Measurements from ENCODE around the gene UMODL1.

UMODL1 gene

DNA sequence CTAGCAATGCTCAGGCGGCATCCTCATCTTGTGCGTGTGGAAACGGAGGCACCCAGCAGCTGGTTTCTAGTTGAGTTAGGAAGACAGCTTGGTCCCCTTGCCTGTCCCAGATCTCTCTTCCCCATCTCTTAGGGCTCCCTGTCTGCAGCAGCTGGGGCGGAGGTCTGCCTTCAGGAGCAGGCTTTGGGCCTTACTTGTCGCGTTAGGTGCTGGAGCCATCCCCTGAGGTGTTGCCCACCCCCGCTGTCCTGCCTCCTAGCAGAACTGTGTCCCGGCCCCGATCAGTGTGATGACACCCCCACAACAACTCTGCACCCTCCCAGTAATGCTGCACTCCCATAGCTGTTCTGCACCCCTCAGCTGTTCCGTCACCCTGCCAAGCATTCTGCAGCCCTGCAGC is 40.7 kb downstream of the UMODL1 start:
- Histone ChIP-seq H3K36me3 (ENCODE audit: control insufficient read depth in 2 of 2, insufficient read depth in 1 of 2, low read length in 2 of 2) (no peaks in the 10 kb centered on the region), H3K9me3 (ENCODE audit: control insufficient read depth, insufficient read depth, low read depth, low read length) (no peaks in the 10 kb centered on the region), H3K27ac (ENCODE audit: extremely low read depth, low read depth, low read length) (no peak overlapping the region), H3K4me1 (ENCODE audit: control insufficient read depth, insufficient read depth, low read length) (no peaks in the 10 kb centered on the region), H3K4me3 (ENCODE audit: low read depth, low read length) (no peak overlapping the region)
- ChIA-PET CTCF (interaction anchor here (0.7 kb wide), 1 partner anchor 32 kb away, joined by 4 read pairs; no protein-coding TSS in a partner anchor), POLR2A (interaction anchor here (0.7 kb wide), 1 partner anchor 89 kb away, joined by 3 read pairs; no protein-coding TSS in a partner anchor)
- TF ChIP-seq, protein P1, sequence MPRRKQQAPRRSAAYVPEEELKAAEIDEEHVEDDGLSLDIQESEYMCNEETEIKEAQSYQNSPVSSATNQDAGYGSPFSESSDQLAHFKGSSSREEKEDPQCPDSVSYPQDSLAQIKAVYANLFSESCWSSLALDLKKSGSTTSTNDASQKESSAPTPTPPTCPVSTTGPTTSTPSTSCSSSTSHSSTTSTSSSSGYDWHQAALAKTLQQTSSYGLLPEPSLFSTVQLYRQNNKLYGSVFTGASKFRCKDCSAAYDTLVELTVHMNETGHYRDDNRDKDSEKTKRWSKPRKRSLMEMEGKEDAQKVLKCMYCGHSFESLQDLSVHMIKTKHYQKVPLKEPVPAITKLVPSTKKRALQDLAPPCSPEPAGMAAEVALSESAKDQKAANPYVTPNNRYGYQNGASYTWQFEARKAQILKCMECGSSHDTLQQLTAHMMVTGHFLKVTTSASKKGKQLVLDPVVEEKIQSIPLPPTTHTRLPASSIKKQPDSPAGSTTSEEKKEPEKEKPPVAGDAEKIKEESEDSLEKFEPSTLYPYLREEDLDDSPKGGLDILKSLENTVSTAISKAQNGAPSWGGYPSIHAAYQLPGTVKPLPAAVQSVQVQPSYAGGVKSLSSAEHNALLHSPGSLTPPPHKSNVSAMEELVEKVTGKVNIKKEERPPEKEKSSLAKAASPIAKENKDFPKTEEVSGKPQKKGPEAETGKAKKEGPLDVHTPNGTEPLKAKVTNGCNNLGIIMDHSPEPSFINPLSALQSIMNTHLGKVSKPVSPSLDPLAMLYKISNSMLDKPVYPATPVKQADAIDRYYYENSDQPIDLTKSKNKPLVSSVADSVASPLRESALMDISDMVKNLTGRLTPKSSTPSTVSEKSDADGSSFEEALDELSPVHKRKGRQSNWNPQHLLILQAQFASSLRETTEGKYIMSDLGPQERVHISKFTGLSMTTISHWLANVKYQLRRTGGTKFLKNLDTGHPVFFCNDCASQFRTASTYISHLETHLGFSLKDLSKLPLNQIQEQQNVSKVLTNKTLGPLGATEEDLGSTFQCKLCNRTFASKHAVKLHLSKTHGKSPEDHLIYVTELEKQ (tag by site-specific recombination; IDR thresholded peaks at IDR 0.05; ENCODE audit: borderline replicate concordance) = no peak
- TF ChIP-seq, protein P2, sequence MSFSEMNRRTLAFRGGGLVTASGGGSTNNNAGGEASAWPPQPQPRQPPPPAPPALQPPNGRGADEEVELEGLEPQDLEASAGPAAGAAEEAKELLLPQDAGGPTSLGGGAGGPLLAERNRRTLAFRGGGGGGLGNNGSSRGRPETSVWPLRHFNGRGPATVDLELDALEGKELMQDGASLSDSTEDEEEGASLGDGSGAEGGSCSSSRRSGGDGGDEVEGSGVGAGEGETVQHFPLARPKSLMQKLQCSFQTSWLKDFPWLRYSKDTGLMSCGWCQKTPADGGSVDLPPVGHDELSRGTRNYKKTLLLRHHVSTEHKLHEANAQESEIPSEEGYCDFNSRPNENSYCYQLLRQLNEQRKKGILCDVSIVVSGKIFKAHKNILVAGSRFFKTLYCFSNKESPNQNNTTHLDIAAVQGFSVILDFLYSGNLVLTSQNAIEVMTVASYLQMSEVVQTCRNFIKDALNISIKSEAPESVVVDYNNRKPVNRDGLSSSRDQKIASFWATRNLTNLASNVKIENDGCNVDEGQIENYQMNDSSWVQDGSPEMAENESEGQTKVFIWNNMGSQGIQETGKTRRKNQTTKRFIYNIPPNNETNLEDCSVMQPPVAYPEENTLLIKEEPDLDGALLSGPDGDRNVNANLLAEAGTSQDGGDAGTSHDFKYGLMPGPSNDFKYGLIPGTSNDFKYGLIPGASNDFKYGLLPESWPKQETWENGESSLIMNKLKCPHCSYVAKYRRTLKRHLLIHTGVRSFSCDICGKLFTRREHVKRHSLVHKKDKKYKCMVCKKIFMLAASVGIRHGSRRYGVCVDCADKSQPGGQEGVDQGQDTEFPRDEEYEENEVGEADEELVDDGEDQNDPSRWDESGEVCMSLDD (tag by site-specific recombination; IDR thresholded peaks at IDR 0.05) = peak; percentile 41; the same call in 1 of the 2 replicates

DNA sequence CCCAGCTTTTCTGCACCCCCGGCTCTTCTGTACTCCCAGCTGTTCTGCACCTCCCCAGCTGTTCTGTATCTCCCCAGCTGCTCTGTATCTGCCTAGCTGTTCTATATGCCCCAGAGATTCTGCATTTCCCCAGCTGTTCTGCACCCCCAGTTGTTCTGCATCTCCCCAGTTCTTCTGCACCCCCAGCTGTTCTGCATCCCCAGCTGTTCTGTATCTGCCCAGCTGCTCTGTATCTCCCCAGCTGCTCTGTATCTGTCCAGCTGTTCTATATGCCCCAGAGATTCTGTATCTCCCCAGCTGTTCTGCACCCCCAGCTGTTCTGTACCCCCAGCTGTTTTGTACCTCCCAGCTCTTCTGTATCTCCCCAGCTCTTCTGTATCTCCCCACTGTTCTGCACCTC is 41.1 kb downstream of the UMODL1 start:
- Histone ChIP-seq H3K9me3 (ENCODE audit: control insufficient read depth, insufficient read depth, low read depth, low read length) (no peaks in the 10 kb centered on the region), H3K27ac (ENCODE audit: extremely low read depth, low read depth, low read length) (no peak overlapping the region), H3K36me3 (ENCODE audit: control insufficient read depth in 2 of 2, insufficient read depth in 1 of 2, low read length in 2 of 2) (no peaks in the 10 kb centered on the region), H3K4me3 (ENCODE audit: low read depth, low read length) (no peak overlapping the region), H3K4me1 (ENCODE audit: control insufficient read depth, insufficient read depth, low read length) (no peaks in the 10 kb centered on the region)
- CTCF ChIA-PET = interaction anchor here (0.5 to 2.0 kb wide), 2 partner anchors 296 to 1298 kb away, joined by 4 to 5 read pairs; no protein-coding TSS in a partner anchor
- TF ChIP-seq, protein P3, sequence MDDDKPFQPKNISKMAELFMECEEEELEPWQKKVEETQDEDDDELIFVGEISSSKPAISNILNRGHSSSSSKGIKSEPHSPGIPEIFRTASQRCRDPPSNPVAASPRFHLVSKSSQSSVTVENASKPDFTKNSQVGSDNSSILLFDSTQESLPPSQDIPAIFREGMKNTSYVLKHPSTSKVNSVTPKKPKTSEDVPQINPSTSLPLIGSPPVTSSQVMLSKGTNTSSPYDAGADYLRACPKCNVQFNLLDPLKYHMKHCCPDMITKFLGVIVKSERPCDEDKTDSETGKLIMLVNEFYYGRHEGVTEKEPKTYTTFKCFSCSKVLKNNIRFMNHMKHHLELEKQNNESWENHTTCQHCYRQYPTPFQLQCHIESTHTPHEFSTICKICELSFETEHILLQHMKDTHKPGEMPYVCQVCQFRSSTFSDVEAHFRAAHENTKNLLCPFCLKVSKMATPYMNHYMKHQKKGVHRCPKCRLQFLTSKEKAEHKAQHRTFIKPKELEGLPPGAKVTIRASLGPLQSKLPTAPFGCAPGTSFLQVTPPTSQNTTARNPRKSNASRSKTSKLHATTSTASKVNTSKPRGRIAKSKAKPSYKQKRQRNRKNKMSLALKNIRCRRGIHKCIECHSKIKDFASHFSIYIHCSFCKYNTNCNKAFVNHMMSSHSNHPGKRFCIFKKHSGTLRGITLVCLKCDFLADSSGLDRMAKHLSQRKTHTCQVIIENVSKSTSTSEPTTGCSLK (tag by site-specific recombination; IDR thresholded peaks at IDR 0.05) = no peak
- no peak for TF ChIP-seq ZNF350 (tag by site-specific recombination; IDR thresholded peaks at IDR 0.05)
- TF ChIP-seq ZNF549 (tag by site-specific recombination; IDR thresholded peaks at IDR 0.05) = no peak
- TF ChIP-seq GLIS1 (tag by site-specific recombination; IDR thresholded peaks at IDR 0.05) = peak; percentile 40
- TF ChIP-seq, protein P4, sequence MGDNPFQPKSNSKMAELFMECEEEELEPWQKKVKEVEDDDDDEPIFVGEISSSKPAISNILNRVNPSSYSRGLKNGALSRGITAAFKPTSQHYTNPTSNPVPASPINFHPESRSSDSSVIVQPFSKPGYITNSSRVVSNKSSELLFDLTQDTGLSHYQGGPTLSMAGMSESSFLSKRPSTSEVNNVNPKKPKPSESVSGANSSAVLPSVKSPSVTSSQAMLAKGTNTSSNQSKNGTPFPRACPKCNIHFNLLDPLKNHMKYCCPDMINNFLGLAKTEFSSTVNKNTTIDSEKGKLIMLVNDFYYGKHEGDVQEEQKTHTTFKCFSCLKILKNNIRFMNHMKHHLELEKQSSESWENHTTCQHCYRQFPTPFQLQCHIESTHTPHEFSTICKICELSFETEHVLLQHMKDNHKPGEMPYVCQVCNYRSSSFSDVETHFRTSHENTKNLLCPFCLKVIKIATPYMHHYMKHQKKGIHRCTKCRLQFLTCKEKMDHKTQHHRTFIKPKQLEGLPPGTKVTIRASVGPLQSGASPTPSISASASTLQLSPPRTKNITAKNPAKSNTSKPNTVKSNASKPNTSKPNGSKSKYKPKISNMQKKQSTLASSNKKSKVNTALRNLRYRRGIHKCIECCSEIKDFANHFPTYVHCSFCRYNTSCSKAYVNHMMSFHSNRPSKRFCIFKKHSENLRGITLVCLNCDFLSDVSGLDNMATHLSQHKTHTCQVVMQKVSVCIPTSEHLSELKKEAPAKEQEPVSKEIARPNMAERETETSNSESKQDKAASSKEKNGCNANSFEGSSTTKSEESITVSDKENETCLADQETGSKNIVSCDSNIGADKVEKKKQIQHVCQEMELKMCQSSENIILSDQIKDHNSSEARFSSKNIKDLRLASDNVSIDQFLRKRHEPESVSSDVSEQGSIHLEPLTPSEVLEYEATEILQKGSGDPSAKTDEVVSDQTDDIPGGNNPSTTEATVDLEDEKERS (tag by site-specific recombination; IDR thresholded peaks at IDR 0.05) = no peak
- peak; percentile 94 for TF ChIP-seq ZNF341 (tag by site-specific recombination; IDR thresholded peaks at IDR 0.05; ENCODE audit: low read depth)
- TF ChIP-seq ZIC2 (tag by site-specific recombination; IDR thresholded peaks at IDR 0.05) = peak; percentile 47
- POLR2A ChIA-PET = interaction anchor here (0.7 kb wide), 1 partner anchor 89 kb away, joined by 3 read pairs; no protein-coding TSS in a partner anchor

Measured in HEK293 (cell line).